ENCODE results near the gene PSMB5. TPM values are rescaled to one million over a fixed set of nuclear protein-coding genes. Genes with fewer than 3 reads are reported as not detected.

The PSMB5 gene
- total and polyA plus RNA-seq, 2 of the 13 experiments (the other 11 are each of a cell fraction or from before 2014, with no cell fraction given), result 705 to 871 TPM

DNA sequence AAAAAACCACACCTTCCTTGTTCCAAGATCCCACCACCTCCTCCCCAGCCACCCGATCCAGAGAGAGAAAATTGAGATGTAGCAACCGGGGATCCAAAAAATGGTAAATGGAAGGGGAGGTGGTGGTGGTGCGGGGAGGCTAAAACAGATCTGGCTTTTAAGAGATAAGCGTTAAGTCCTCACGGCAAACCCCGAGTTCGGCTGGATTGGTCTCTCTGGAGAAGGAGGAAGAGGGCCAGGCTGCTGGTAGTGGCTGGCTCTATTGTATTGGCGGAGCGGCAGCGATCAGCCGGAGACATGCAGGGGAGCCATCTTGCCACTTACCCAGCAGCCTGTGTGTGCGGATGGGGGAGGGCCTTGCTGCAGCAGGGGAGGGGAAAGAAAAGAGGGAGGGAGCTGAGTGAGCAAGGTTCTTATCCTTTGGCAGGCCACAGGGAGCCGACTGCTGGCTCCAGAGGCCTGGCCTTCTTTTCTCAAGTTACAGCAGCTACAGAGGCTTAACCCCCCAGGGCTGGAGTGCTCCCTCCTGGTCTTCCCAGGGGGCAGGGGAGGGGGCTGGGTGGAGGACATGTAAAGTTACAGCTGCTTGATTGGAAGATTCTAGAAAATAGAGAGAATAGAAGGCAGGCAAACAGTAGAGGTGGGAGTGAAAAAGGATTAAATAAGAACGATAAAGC, 36.7 kb upstream of the PSMB5 start (continued):
- TF ChIP-seq, protein P1, sequence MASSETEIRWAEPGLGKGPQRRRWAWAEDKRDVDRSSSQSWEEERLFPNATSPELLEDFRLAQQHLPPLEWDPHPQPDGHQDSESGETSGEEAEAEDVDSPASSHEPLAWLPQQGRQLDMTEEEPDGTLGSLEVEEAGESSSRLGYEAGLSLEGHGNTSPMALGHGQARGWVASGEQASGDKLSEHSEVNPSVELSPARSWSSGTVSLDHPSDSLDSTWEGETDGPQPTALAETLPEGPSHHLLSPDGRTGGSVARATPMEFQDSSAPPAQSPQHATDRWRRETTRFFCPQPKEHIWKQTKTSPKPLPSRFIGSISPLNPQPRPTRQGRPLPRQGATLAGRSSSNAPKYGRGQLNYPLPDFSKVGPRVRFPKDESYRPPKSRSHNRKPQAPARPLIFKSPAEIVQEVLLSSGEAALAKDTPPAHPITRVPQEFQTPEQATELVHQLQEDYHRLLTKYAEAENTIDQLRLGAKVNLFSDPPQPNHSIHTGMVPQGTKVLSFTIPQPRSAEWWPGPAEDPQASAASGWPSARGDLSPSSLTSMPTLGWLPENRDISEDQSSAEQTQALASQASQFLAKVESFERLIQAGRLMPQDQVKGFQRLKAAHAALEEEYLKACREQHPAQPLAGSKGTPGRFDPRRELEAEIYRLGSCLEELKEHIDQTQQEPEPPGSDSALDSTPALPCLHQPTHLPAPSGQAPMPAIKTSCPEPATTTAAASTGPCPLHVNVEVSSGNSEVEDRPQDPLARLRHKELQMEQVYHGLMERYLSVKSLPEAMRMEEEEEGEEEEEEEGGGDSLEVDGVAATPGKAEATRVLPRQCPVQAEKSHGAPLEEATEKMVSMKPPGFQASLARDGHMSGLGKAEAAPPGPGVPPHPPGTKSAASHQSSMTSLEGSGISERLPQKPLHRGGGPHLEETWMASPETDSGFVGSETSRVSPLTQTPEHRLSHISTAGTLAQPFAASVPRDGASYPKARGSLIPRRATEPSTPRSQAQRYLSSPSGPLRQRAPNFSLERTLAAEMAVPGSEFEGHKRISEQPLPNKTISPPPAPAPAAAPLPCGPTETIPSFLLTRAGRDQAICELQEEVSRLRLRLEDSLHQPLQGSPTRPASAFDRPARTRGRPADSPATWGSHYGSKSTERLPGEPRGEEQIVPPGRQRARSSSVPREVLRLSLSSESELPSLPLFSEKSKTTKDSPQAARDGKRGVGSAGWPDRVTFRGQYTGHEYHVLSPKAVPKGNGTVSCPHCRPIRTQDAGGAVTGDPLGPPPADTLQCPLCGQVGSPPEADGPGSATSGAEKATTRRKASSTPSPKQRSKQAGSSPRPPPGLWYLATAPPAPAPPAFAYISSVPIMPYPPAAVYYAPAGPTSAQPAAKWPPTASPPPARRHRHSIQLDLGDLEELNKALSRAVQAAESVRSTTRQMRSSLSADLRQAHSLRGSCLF (CRISPR knock-in tag; IDR thresholded peaks at IDR 0.05; ENCODE audit: borderline replicate concordance), result no peak
- no peak for TF ChIP-seq STAG1 (CRISPR knock-in tag; IDR thresholded peaks at IDR 0.05)
- peak; percentile 80; the same call in 1 of the 2 replicates for TF ChIP-seq KLF6 (CRISPR knock-in tag; IDR thresholded peaks at IDR 0.05)
- peak; percentile 68; the same call in 1 of the 2 replicates for TF ChIP-seq SIX1 (CRISPR knock-in tag; IDR thresholded peaks at IDR 0.05; ENCODE audit: borderline replicate concordance)
- no peak for TF ChIP-seq BRCA1 (CRISPR knock-in tag; IDR thresholded peaks at IDR 0.05)
- TF ChIP-seq MED8 (CRISPR knock-in tag; IDR thresholded peaks at IDR 0.05; ENCODE audit: insufficient replicate concordance), result no peak
- TF ChIP-seq HNRNPH1 (optimal IDR thresholded peaks at IDR 0.05; ENCODE audit: low read depth, low read length), result no peak
- TF ChIP-seq ZNF605 (CRISPR knock-in tag; IDR thresholded peaks at IDR 0.05), result peak; percentile 97
- no peak for TF ChIP-seq SRSF4 (IDR thresholded peaks at IDR 0.05; ENCODE audit: low read depth, low read length, poor library complexity, severe bottlenecking)
- TF ChIP-seq NBN (conservative IDR thresholded peaks at IDR 0.05), result no peak
- peak; percentile 90 for TF ChIP-seq ZMYM4 (CRISPR knock-in tag; IDR thresholded peaks at IDR 0.05)
- TF ChIP-seq SAFB2 (CRISPR knock-in tag; IDR thresholded peaks at IDR 0.05; ENCODE audit: borderline replicate concordance, low read depth), result no peak; the same call in 1 of the 2 replicates
- TF ChIP-seq CCDC6 (CRISPR knock-in tag; IDR thresholded peaks at IDR 0.05), result peak; percentile 94
- TF ChIP-seq, protein P2, sequence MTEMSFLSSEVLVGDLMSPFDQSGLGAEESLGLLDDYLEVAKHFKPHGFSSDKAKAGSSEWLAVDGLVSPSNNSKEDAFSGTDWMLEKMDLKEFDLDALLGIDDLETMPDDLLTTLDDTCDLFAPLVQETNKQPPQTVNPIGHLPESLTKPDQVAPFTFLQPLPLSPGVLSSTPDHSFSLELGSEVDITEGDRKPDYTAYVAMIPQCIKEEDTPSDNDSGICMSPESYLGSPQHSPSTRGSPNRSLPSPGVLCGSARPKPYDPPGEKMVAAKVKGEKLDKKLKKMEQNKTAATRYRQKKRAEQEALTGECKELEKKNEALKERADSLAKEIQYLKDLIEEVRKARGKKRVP (CRISPR knock-in tag; IDR thresholded peaks at IDR 0.05), result 0 out of 4 replicates have a peak, but pooled peaks of 1 of the 2 experiments have one; percentile 35
- peak; percentile 35; the same call in 1 of the 2 replicates for TF ChIP-seq NFYB (CRISPR knock-in tag; IDR thresholded peaks at IDR 0.05)
- TF ChIP-seq, protein P3, sequence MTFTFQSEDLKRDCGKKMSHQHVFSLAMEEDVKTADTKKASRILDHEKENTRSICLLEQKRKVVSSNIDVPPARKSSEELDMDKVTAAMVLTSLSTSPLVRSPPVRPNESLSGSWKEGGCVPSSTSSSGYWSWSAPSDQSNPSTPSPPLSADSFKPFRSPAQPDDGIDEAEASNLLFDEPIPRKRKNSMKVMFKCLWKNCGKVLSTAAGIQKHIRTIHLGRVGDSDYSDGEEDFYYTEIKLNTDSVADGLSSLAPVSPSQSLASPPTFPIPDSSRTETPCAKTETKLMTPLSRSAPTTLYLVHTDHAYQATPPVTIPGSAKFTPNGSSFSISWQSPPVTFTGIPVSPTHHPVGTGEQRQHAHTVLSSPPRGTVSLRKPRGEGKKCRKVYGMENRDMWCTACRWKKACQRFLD (CRISPR knock-in tag; IDR thresholded peaks at IDR 0.05; ENCODE audit: borderline replicate concordance), result no peak
- peak; percentile 75; the same call in 1 of the 2 replicates for TF ChIP-seq ZNF446 (CRISPR knock-in tag; IDR thresholded peaks at IDR 0.05)
- peak; percentile 70; the same call in 1 of the 2 replicates for TF ChIP-seq RFXAP (CRISPR knock-in tag; IDR thresholded peaks at IDR 0.05; ENCODE audit: borderline replicate concordance)
- TF ChIP-seq, protein P4, sequence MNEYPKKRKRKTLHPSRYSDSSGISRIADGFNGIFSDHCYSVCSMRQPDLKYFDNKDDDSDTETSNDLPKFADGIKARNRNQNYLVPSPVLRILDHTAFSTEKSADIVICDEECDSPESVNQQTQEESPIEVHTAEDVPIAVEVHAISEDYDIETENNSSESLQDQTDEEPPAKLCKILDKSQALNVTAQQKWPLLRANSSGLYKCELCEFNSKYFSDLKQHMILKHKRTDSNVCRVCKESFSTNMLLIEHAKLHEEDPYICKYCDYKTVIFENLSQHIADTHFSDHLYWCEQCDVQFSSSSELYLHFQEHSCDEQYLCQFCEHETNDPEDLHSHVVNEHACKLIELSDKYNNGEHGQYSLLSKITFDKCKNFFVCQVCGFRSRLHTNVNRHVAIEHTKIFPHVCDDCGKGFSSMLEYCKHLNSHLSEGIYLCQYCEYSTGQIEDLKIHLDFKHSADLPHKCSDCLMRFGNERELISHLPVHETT (CRISPR knock-in tag; conservative IDR thresholded peaks at IDR 0.05), result peak; percentile 54; the same call in 1 of the 2 replicates
- TF ChIP-seq, protein P5, sequence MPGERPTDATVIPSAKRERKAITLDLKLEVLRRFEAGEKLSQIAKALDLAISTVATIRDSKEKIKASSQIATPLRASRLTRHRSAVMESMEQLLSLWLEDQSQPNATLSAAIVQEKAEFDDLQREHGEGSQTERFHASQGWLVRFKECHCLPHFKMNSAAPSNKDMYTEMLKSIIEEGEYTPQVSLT (CRISPR knock-in tag; IDR thresholded peaks at IDR 0.05; ENCODE audit: borderline replicate concordance, low read depth), result no peak
- TF ChIP-seq RFX1 (IDR thresholded peaks at IDR 0.05), result no peak
